IPS DF 4.7 (cell line): ENCODE measurements around the gene TMEM144.
"Not testable (repeated sequence)": the region's sequence is repeated elsewhere in the genome, so short reads cannot be mapped to it uniquely, and the experiment has no call there.

Source experiments
- DNase-seq: peaks from one replicate; pipeline ENCODE4 v3.0.0-alpha.2; 2013; ENCODE audit warnings: low spot score; ENCODE audit errors: extremely low read depth

Gene TMEM144

DNA sequence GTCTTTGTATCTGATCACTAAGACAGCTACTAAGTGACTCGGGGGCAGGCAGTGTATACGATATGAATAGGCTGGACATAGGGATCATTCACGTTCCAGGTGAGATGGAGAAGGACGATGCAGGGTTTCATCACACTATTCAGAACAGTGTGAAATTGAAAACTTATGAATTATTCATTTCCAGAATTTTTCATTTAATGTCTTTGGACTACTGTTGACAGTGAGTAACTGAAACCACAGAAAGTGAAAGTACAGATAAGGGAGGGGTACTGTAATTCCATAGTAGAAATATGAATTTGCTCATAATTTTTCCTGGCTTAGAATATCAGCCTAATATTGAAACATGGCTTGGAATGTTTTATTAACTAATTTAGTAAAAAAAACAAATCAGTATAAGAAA lies 24.4 kb downstream of the TMEM144 start:
- no peak for DNase-seq

- DNase-seq: no peak
These were observed 26.2 kb downstream of the TMEM144 start for GRCh38 chr4:158236304-158237030.

- DNase-seq: no peak
These were observed 28.3 kb downstream of the TMEM144 start for GRCh38 chr4:158238575-158238974.

- no peak for DNase-seq
These were observed 28.9 kb downstream of the TMEM144 start for GRCh38 chr4:158239196-158239595.

GRCh38 chr4:158243071-158243470 lies 32.8 kb downstream of the TMEM144 start:
- no peak for DNase-seq

DNA sequence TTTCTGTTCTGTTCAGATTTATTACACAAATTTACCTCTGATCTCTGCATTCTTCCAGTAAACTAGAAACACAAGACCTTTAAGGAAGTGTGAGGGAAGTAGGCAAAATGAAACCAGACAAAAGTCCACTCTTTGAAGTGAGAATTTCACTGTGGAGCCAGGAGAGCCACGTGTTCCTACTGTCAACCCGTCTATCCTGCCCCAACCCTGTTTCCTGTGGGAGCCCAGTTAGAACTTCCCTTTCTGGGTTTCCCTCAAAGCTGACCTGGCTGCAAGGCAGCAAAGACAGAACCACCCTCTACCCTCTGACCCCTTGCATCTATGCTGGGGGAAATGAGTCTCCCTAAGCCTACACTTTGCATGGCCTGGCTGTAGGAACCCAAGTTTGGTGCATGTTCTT lies 40.0 kb downstream of the TMEM144 start:
- no peak for DNase-seq

DNA sequence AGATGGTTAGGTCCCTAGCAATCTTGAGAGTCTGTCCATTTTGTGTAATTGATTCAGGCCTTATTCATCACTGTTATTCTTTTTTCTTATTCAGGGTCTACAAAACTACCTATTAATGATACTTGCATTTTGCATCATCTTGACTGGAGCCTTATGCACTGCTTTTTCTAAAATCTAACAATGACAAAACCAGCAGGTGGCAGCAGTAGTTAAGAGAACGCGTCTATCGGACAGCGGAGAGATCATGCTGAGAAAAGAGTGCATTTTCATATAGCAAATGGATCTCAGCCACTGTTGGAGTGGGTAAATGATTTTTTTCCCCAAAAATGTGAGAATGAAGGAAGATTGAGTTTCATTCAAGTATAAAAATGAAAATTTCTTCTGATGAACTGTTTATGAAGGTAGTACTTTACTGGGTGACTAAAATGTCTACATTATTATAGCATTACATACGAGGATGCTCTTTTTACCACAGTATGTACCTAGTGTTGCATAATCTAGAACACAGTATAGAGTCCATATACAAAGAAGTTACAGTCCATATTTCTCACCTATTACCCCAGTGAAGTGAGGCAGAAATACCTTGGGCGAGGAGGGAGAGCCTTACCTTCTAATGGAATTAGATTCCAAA lies 43.2 kb downstream of the TMEM144 start:
- no peak for DNase-seq

- DNase-seq: no peak
These were observed 44.0 kb downstream of the TMEM144 start for GRCh38 chr4:158254292-158254691.

DNA sequence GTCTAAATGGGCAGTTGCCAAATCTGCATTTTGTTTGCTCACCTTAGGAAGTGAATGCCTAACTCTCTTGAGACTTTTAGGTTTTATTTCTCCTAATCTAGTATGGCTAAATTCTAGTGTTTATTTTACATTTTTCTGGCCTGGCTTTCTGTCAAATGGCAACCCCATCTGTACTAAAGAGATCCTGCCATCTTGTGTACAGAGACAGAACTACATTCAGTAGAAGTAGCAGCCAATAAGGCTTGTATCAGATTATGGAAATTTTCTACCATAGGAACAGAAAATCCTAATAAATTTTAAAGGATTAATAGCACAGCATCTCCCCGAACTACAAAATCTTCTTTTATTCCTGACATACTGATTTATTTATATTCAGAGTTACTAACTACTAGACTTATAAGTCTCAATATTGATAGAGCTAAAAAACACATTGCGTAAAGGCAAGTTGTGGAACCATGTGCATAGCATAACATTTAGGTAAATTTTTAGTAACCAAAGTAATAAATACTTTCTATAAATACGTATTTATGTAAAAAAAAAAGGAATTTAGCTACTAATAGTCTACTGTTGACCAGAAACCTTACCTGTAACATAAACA lies 45.5 kb downstream of the TMEM144 start:
- no peak for DNase-seq

DNA sequence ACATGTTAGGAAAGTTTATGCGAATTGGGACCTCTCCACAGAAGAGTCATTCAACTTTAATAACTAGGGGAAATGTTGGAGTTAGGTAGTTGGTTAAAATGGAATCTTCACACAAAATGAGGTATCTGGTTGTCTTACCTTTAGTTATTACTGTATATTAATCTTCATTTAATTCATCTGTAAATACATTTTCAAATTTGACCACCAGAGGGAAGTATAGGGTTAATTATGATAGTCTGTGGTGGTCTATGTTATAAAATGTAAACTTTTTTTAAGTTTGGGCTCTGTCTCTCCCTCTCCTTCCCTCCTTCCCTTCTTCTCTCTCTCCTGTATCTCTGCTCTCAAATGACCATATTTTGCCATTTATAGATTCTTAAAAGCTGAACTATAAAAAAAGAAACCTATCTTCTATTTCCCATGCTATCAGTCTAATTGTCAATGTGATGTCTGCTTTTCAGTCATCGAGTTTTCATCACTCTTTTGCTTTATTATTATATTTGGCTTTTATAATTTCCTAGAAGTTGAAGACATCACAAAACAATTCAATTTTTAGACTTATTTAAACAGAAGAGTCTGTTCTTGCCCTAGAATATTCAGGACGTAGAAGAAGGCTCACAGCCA lies 49.8 kb downstream of the TMEM144 start:
- DNase-seq: no peak

DNA sequence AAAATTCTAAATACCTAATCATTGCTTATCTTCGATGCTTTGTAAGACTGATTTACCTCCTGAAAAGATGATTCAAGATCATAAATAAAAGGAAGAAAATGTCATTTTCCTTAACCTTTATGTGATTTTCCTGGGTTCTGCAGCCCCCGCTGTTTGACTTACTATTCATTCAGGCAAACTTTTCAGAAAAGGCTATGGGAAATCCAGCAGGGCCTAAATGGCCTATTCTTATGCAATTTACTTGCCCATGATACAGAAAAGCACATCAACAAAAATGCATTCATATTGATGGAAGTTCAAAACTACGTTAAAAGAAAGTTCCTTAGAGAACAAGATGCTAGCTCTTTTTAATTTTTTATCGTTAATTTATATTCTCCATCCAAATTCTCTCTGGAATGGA lies 51.2 kb downstream of the TMEM144 start:
- no peak for DNase-seq

GRCh38 chr4:158268553-158268952 lies 58.3 kb downstream of the TMEM144 start:
- DNase-seq: no peak

GRCh38 chr4:158274636-158275035 lies 64.3 kb downstream of the TMEM144 start:
- no peak for DNase-seq

GRCh38 chr4:158277558-158277957 lies 67.3 kb downstream of the TMEM144 start:
- no peak for DNase-seq

DNA sequence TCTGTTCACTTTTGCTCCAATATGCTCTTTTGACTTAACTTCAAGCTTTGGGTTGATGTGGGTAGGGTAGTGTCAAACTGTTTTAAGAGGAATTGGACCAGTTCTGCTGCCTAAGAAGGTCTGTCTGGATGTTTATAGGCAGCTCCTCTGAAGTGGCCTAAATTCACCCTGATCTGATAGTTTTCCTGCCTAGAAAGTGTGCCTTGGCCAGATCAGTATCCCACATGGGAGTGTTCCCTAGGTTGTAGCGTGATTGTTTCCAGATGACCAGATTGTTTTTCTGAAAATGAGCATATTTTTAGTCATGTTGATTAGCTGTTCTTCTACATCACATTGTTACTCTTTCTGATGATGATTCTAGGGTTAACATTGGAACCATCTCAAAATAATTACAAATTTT lies 68.8 kb downstream of the TMEM144 start:
- DNase-seq: not testable (repeated sequence)

- DNase-seq: no peak
These were observed 70.6 kb downstream of the TMEM144 start for GRCh38 chr4:158280856-158281255.

DNA sequence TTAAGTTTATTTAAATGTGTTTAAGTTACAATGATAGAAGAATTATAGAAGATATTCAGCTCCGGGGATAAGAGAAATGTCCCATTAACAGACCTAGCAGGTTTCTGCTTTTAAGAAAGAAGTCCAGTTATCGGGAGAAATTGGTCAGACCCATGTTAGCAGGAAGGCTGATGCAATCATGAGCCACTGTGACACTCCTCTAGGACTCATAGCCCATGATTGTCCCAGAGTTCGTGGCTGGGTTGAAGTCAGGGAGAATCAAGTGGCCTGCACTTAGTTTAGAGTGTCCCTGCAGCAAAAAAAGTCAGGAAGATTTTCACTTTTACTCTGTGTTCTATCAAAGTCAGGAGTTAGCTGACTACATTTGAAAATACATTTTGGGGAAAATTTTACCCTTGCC lies 72.0 kb downstream of the TMEM144 start:
- DNase-seq: no peak

DNA sequence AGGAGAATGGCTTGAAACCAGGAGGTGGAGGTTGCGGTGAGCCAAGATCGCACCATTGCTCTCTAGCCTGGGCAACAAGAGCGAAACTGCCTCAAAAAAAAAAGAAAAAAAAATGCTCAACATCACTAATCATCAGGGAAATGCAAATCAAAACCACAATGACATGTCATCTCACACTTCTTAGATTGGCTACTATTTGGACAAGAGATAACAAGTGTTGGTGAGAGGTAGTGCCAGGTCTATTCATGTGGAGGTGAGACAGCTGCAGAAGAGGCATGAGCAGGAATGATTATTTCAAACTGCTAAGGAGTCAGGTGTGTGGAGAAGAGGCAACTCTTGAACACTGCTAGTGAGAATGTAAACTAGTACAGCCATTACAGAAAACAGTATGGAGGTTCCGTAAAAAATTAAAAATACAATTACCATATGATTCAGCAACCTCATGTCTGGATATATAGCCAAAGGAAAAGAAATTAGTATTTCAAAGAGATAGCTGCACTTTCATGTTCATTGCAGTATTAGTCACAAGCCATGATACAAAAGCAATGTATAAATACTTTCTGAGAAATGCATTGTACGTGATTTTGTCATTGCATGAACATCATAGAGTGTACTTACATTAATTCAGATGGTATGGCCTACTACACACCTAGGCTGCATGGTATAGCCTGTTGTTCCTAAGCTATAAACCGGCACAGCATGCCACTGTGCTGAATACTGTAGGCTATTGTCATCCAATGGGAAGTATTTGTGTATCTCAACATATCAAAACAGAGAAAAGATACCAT lies 75.3 kb downstream of the TMEM144 start:
- DNase-seq: no peak

DNA sequence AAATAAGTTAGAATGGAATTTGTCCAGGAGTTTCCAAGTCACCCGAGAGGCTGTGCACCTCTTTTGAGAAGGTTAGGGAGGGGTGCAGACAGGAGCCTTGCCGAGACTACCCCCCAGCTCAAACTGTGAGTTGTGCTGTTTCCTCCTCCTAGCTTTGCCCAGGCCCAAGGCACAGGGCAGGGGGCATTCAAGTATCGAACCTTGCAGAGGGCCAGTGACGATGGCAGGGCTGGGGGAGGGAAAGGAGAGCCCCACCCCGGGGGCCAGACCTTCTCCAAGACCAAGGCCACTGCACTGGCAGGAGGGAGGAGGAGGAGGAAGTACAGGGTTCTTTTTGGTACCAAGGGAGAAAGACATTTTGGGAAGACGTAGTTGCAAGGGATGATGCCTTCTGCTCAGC lies 80.6 kb downstream of the TMEM144 start:
- no peak for DNase-seq

GRCh38 chr4:158291334-158292055 lies 81.2 kb downstream of the TMEM144 start:
- no peak for DNase-seq

DNA sequence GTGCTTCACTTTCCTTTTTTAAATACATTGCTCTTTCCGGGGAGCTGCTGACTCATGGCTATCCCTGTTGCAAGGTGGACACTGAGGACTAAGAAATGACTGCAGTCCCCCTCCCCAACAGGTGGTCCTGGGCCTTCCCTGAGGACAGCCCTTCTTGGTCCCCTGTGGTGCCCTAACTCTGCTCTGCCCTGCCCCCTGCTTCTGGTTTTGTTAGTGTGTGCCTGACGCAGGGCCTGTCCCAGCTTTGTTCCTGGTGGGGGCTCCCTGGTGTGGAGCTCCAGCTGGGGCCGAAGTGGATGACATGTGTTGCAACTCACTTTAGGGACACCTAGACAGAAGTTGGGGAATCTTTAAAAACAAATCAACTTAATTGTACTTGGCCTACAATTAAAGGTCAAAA lies 81.9 kb downstream of the TMEM144 start:
- DNase-seq: no peak
